ENCODE measurements around the gene MXD1. TPM values are rescaled to one million over a fixed set of nuclear protein-coding genes. Genes with fewer than 3 reads are reported as not detected.

The MXD1 gene
- total and polyA plus RNA-seq, 2 of the 4 experiments (the other 2 are of a cell fraction), result 2.0 to 3.7 TPM

DNA sequence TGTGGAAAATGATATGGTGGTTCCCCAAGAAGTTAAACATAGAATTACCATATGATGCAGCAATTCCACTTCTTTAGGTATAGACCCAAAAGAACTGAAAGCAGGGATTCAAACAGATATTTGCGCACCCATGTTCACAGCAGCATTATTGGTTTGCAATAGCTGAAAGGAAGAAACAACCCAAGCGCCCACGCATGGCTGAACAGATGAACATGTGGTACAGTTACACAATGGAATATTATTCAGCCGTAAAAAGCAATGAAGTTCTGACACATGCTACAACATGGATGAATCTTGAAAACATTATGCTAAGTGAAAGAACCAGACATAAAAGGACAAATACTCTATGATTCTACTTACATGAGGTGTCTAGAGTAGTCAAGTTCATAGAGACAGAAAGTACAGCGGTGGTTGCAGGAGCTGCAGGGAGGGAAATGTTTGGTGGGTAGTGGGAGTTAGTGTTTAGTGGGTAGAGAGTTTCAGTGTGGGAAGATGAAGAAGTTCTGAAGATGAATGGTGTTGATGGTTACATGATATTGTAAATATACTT, 73.3 kb downstream of the MXD1 start:
- Histone ChIP-seq H2BK15ac (ENCODE audit: low read depth, low read length) (no peak overlapping the region), H2BK120ac (ENCODE audit: low read depth, low read length) (no peak overlapping the region), H2AK9ac (replicated peaks; ENCODE audit: low read depth, low read length, poor library complexity) (no peak overlapping the region), H3K9me3 (ENCODE audit: control insufficient read depth, insufficient read depth, low read length) (no peaks in the 10 kb centered on the region), H2BK5ac (ENCODE audit: low read depth, low read length, poor library complexity, severe bottlenecking) (no peak overlapping the region), H4K8ac (ENCODE audit: low read depth in 2 of 2, low read length in 2 of 2) (no peak overlapping the region), H3K9ac (ENCODE audit: low read depth, low read length) (no peak overlapping the region), H3K27ac (ENCODE audit: insufficient read depth, low read length) (no peak overlapping the region), H3K9me1 (ENCODE audit: insufficient read depth, low read length) (no peaks in the 10 kb centered on the region), H3K79me1 (ENCODE audit: low read depth in 1 of 2, low read length in 2 of 2) (no peaks in the 10 kb centered on the region), H3K4me2 (ENCODE audit: low read depth, low read length) (no peak overlapping the region), H3K14ac (replicated peaks; ENCODE audit: low read depth, low read length) (no peak overlapping the region), H2BK20ac (ENCODE audit: low read depth, low read length) (no peak overlapping the region), H4K20me1 (ENCODE audit: insufficient read depth, low read length) (no peaks in the 10 kb centered on the region), H4K91ac (ENCODE audit: insufficient read depth, low read depth, low read length) (no peak overlapping the region), H3K23ac (ENCODE audit: low read depth, low read length) (no peak overlapping the region), H4K5ac (ENCODE audit: low read depth, low read length) (no peak overlapping the region), H3K4ac (ENCODE audit: low read depth, low read length) (no peak overlapping the region), H3K18ac (ENCODE audit: low read depth, low read length) (no peak overlapping the region), H2AK5ac (ENCODE audit: low read depth, low read length) (no peak overlapping the region), H2AFZ (replicated peaks; ENCODE audit: low read length, poor library complexity) (no peak overlapping the region), H3K56ac (ENCODE audit: extremely low read depth, insufficient read depth, low read length) (no peak overlapping the region), H3K4me3 (ENCODE audit: insufficient read depth, low read depth, low read length) (no peak overlapping the region), H3K4me1 (ENCODE audit: control insufficient read depth, insufficient read depth, low read length) (no peaks in the 10 kb centered on the region; the same call in 1 of the 2 replicates), H3K36me3 (ENCODE audit: control insufficient read depth, insufficient read depth, low read length) (no peaks in the 10 kb centered on the region), H3K27me3 (ENCODE audit: control insufficient read depth, insufficient read depth, low read length) (no peaks in the 10 kb centered on the region)
- TF ChIP-seq RAD21 (IDR thresholded peaks at IDR 0.05; ENCODE audit: low read length), result no peak
- TF ChIP-seq, protein P1, sequence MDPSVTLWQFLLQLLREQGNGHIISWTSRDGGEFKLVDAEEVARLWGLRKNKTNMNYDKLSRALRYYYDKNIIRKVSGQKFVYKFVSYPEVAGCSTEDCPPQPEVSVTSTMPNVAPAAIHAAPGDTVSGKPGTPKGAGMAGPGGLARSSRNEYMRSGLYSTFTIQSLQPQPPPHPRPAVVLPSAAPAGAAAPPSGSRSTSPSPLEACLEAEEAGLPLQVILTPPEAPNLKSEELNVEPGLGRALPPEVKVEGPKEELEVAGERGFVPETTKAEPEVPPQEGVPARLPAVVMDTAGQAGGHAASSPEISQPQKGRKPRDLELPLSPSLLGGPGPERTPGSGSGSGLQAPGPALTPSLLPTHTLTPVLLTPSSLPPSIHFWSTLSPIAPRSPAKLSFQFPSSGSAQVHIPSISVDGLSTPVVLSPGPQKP (IDR thresholded peaks at IDR 0.05; ENCODE audit: borderline replicate concordance, low read depth, low read length), result no peak
- no peak for TF ChIP-seq MXI1 (IDR thresholded peaks at IDR 0.05; ENCODE audit: borderline replicate concordance, low read depth, low read length)
- TF ChIP-seq FOS (IDR thresholded peaks at IDR 0.05; ENCODE audit: low read depth, low read length), result no peak
- TF ChIP-seq USF2 (IDR thresholded peaks at IDR 0.05; ENCODE audit: low read depth, low read length), result no peak
- no peak for TF ChIP-seq SMC3 (IDR thresholded peaks at IDR 0.05; ENCODE audit: low read depth, low read length)
- no peak for TF ChIP-seq CEBPB (IDR thresholded peaks at IDR 0.05; ENCODE audit: low read depth, low read length)
- ATAC-seq (ENCODE audit: low read depth) (no peak), DNase-seq (no peak)
- dilution Hi-C loops (cut with HindIII; ENCODE audit: low sequenced_read_pairs, unreplicated experiment) (no loop called here), in situ Hi-C loops (cut with MboI; ENCODE audit: low sequenced_read_pairs) (no loop called here), intact Hi-C loops (cut with micrococcal nuclease) (no loop called here)
- ChIA-PET CTCF (interaction anchor here (0.6 kb wide), 1 partner anchor 243 kb away, joined by 4 read pairs; no protein-coding TSS in a partner anchor), POLR2A (ENCODE audit: unreplicated experiment) (no interaction called here)
- no TSS peak for BruUV-seq (replicated peaks)
- whole genome bisulfite sequencing, 2 experiments (ENCODE audit: extremely low coverage in 2 of 2, insufficient read length in 1 of 2), result 100% methylated on average over 3 of the region's 5 CpGs; no CpG with 5 or more reads in 1 of the 2 experiments
